Measurements from ENCODE around the gene ARMC12. TPM values are rescaled to one million over a fixed set of nuclear protein-coding genes. Genes with fewer than 3 reads are reported as not detected.

The ARMC12 gene
- total and polyA plus RNA-seq, 2 experiments from 2014 or later = 0.90 to 0.94 TPM

DNA sequence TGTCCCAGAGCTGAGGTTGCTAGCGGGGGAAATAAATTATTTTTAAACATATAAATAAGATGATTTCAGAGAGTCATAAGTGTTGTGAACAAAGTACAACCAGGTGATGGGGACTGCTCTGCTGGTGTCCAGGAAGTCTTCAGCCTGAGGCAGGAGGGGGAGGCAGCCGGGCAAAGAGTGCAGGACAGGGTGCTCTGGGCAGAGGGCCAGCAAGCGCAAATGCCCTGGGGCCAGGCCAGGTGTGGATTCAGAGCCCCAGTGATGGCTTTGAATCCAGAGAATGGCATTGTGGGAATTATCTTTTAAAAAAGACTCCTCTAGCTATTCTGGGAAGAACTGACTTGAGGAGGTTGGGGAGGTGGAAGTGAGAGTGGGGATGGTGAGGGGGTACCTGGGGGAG is 45.6 kb downstream of the ARMC12 start:
- H3K27ac ChIP-seq (ENCODE audit: low read depth) = no peak overlapping the region
- TF ChIP-seq STAT1 (IDR thresholded peaks at IDR 0.05; ENCODE audit: unreplicated experiment) = no peak
- TF ChIP-seq, protein P1, sequence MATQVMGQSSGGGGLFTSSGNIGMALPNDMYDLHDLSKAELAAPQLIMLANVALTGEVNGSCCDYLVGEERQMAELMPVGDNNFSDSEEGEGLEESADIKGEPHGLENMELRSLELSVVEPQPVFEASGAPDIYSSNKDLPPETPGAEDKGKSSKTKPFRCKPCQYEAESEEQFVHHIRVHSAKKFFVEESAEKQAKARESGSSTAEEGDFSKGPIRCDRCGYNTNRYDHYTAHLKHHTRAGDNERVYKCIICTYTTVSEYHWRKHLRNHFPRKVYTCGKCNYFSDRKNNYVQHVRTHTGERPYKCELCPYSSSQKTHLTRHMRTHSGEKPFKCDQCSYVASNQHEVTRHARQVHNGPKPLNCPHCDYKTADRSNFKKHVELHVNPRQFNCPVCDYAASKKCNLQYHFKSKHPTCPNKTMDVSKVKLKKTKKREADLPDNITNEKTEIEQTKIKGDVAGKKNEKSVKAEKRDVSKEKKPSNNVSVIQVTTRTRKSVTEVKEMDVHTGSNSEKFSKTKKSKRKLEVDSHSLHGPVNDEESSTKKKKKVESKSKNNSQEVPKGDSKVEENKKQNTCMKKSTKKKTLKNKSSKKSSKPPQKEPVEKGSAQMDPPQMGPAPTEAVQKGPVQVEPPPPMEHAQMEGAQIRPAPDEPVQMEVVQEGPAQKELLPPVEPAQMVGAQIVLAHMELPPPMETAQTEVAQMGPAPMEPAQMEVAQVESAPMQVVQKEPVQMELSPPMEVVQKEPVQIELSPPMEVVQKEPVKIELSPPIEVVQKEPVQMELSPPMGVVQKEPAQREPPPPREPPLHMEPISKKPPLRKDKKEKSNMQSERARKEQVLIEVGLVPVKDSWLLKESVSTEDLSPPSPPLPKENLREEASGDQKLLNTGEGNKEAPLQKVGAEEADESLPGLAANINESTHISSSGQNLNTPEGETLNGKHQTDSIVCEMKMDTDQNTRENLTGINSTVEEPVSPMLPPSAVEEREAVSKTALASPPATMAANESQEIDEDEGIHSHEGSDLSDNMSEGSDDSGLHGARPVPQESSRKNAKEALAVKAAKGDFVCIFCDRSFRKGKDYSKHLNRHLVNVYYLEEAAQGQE (IDR thresholded peaks at IDR 0.05; ENCODE audit: unreplicated experiment) = no peak
- no peak for TF ChIP-seq POLR2AphosphoS5 (IDR thresholded peaks at IDR 0.05; ENCODE audit: low read depth)
- TF ChIP-seq JUNB (IDR thresholded peaks at IDR 0.05; ENCODE audit: unreplicated experiment) = no peak
- TF ChIP-seq, protein P2, sequence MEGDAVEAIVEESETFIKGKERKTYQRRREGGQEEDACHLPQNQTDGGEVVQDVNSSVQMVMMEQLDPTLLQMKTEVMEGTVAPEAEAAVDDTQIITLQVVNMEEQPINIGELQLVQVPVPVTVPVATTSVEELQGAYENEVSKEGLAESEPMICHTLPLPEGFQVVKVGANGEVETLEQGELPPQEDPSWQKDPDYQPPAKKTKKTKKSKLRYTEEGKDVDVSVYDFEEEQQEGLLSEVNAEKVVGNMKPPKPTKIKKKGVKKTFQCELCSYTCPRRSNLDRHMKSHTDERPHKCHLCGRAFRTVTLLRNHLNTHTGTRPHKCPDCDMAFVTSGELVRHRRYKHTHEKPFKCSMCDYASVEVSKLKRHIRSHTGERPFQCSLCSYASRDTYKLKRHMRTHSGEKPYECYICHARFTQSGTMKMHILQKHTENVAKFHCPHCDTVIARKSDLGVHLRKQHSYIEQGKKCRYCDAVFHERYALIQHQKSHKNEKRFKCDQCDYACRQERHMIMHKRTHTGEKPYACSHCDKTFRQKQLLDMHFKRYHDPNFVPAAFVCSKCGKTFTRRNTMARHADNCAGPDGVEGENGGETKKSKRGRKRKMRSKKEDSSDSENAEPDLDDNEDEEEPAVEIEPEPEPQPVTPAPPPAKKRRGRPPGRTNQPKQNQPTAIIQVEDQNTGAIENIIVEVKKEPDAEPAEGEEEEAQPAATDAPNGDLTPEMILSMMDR (conservative IDR thresholded peaks at IDR 0.05; ENCODE audit: low read depth in 2 of 2) = no peak
- no peak for TF ChIP-seq NANOG (IDR thresholded peaks at IDR 0.05; ENCODE audit: borderline replicate concordance)
- TF ChIP-seq EZH2 (IDR thresholded peaks at IDR 0.05; ENCODE audit: low read depth, unreplicated experiment) = no peak
- TF ChIP-seq ZNF462 (CRISPR knock-in tag; IDR thresholded peaks at IDR 0.05) = no peak
- TF ChIP-seq ZNF331 (CRISPR knock-in tag; IDR thresholded peaks at IDR 0.05; ENCODE audit: low read depth) = no peak
- no peak for TF ChIP-seq ETS1 (IDR thresholded peaks at IDR 0.05)
- TF ChIP-seq EZH2phosphoT487 (IDR thresholded peaks at IDR 0.05; ENCODE audit: unreplicated experiment) = no peak
- TF ChIP-seq ZNF114 (CRISPR knock-in tag; IDR thresholded peaks at IDR 0.05) = no peak
- TF ChIP-seq CREB1 (CRISPR knock-in tag; IDR thresholded peaks at IDR 0.05; ENCODE audit: low read depth) = no peak
- no peak overlapping the region for H3K4me2 ChIP-seq
- ATAC-seq = no peak
- no peaks in the 10 kb centered on the region for H3K9me2 ChIP-seq (ENCODE audit: insufficient read depth)
- H3K4me1 ChIP-seq (ENCODE audit: insufficient read depth) = no peaks in the 10 kb centered on the region
- H3K27me3 ChIP-seq (ENCODE audit: insufficient read depth) = no peaks in the 10 kb centered on the region
- H3F3A ChIP-seq (replicated peaks; ENCODE audit: low read depth) = 0 out of 2 replicates have a peak, but pooled peaks cover 2% of the 10 kb centered on the region
- H4K20me1 ChIP-seq (replicated peaks; ENCODE audit: insufficient read depth) = no peaks in the 10 kb centered on the region
- no peaks in the 10 kb centered on the region; the same call in 2 of the 3 replicates for H3K9me3 Mint-ChIP-seq
- no peaks in the 10 kb centered on the region for H3K36me3 ChIP-seq (ENCODE audit: insufficient read depth)
- H3K4me3 ChIP-seq = no peak overlapping the region
- H3K4me1 Mint-ChIP-seq = peaks cover 13% of the 10 kb centered on the region
- no peaks in the 10 kb centered on the region for H3K79me2 ChIP-seq (replicated peaks; ENCODE audit: insufficient read depth)
- no peak overlapping the region for H3K4me3 Mint-ChIP-seq
- no peak for DNase-seq (ENCODE audit: low spot score)
- no peak overlapping the region for H3K27ac Mint-ChIP-seq
- H3K36me3 Mint-ChIP-seq (ENCODE audit: low read depth) = no peaks in the 10 kb centered on the region; the same call in 2 of the 3 replicates
- H2AFZ ChIP-seq = no peak overlapping the region
- H3K27me3 Mint-ChIP-seq (ENCODE audit: insufficient read depth, low read depth, poor library complexity) = peaks cover 8% of the 10 kb centered on the region
